Ishikawa (cell line): Measurements from ENCODE around the gene ZPLD1.

Source experiments
- EP300 ChIP-seq: IDR thresholded peaks from 2 replicates; pipeline ENCODE4 v1.6.1; 2012; ENCODE audit warnings: borderline replicate concordance
- FOXM1 ChIP-seq: IDR thresholded peaks from 2 replicates; pipeline ENCODE4 v1.6.1; 2012; ENCODE audit warnings: low read depth, borderline replicate concordance
- NFIC ChIP-seq: IDR thresholded peaks from 2 replicates; pipeline ENCODE4 v1.6.1; 2012
- TCF12 ChIP-seq: IDR thresholded peaks from 2 replicates; pipeline ENCODE4 v1.6.1; 2012; ENCODE audit warnings: low read depth
- TF ChIP-seq, protein P1 (sequence below): IDR thresholded peaks from 2 replicates; pipeline ENCODE4 v1.6.1; 2012
- TF ChIP-seq, protein P2 (sequence below): IDR thresholded peaks from 2 replicates; pipeline ENCODE4 v1.6.1; 2012; ENCODE audit warnings: low read depth, mild to moderate bottlenecking

DNA sequence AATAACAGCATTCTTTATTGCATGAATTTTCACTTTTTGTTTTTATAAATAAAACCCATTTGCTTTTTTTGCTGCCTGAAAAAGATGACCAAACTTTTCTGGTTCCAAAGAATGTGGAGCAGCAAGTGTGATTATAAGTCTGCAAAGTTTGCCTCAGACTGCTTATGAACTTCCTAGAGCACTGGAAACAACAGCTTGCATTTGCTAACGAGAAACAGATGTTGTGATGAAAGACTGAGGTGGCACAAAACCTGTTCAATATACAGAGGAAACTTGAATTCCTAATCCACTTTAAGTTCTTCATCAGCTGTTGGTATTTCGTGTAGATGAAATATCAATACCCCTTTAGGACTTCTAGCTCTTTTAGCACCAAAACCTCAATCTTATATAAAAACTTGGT is 9.3 kb downstream of the ZPLD1 start:
- TF ChIP-seq, protein P1, sequence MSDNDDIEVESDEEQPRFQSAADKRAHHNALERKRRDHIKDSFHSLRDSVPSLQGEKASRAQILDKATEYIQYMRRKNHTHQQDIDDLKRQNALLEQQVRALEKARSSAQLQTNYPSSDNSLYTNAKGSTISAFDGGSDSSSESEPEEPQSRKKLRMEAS = no peak
- no peak for TF ChIP-seq FOXM1
- no peak for TF ChIP-seq EP300
- TF ChIP-seq, protein P2, sequence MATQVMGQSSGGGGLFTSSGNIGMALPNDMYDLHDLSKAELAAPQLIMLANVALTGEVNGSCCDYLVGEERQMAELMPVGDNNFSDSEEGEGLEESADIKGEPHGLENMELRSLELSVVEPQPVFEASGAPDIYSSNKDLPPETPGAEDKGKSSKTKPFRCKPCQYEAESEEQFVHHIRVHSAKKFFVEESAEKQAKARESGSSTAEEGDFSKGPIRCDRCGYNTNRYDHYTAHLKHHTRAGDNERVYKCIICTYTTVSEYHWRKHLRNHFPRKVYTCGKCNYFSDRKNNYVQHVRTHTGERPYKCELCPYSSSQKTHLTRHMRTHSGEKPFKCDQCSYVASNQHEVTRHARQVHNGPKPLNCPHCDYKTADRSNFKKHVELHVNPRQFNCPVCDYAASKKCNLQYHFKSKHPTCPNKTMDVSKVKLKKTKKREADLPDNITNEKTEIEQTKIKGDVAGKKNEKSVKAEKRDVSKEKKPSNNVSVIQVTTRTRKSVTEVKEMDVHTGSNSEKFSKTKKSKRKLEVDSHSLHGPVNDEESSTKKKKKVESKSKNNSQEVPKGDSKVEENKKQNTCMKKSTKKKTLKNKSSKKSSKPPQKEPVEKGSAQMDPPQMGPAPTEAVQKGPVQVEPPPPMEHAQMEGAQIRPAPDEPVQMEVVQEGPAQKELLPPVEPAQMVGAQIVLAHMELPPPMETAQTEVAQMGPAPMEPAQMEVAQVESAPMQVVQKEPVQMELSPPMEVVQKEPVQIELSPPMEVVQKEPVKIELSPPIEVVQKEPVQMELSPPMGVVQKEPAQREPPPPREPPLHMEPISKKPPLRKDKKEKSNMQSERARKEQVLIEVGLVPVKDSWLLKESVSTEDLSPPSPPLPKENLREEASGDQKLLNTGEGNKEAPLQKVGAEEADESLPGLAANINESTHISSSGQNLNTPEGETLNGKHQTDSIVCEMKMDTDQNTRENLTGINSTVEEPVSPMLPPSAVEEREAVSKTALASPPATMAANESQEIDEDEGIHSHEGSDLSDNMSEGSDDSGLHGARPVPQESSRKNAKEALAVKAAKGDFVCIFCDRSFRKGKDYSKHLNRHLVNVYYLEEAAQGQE = no peak
- TF ChIP-seq TCF12 = no peak
- no peak for TF ChIP-seq NFIC
